GM23338 (cell line): Measurements from ENCODE around the gene PLD5.

Experiments used
- CREB1 ChIP-seq: fragments of 250-450 bp; sonication (Bioruptor Pico); IDR thresholded peaks from 2 replicates; pipeline ENCODE4 v1.5.0; 2020; ENCODE audit warnings: low read depth, mild to moderate bottlenecking, moderate library complexity
- CTCF ChIP-seq, 2 experiments: fragments of 200-600 bp in 1 of 2; sonication (generic) in 1 of 2; conservative IDR thresholded peaks; 2 replicates each; pipeline versions ENCODE4 v1.5.1 to v1.6.1; 2016 to 2017; ENCODE audit warnings: antibody characterized with exemption in 2 of 2, low read depth in 2 of 2, mild to moderate bottlenecking in 2 of 2, moderate library complexity in 1 of 2

- TF ChIP-seq CTCF (conservative IDR thresholded peaks at IDR 0.05; ENCODE audit: low read depth in 2 of 2) (no peak), CREB1 (CRISPR knock-in tag) (no peak)
Measured at GRCh38 chr1:242569867-242570266, 45.4 kb upstream of the PLD5 start.
